Measurements from ENCODE around the gene KHDC1.
"Not testable (repeated sequence)": the region's sequence is repeated elsewhere in the genome, so short reads cannot be mapped to it uniquely, and the experiment has no call there.

KHDC1 gene, protein sequence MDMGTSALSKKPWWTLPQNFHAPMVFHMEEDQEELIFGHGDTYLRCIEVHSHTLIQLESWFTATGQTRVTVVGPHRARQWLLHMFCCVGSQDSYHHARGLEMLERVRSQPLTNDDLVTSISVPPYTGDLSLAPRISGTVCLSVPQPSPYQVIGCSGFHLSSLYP

DNA sequence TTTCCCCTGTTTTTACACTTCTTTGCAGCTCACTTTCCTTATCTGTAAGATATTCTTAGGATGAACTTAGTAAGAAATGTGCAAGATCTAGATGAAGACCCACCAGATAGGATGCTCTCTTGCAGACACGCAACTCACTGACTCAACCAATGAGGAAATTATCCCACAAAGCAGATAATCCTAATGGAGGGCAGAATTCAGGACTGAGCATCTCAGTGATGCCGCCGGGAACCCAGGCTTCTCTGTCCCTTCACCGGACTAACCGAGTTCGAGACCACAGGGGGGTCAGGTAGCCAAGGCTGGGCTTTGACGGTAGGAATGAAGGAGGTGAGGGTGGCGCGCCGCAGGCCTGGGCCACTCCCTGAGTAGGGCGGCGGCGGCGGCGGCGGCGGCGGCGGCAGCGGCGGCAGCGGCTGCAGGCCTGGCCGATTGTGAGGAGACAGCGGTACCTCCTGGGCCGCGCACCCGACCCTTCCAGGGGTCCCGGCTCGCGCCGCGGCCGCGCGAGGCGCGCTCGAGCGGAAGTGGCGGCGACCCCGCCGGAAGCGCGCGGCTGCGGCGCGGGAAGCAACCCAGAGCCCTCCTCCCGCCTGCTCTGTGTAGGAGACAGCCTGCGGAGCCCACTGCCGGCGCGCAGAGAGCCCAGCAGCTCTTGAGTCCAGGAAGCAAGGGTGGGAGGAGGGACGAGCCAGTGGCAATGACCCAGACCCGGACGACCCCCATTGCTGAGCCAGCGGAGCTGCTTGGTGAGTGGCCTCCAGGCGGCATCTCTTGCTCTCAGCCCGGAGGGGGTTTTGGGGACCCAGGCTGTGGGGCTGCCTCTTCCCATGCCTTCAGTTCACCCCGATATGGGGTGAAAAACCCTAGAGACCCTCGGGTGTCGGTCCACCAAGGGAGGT is at the start of gene KHDC1:
TSS of gene KHDC1 (minus strand) at position 526 of the 899 bp plus-strand sequence. CDS start 20,679 bp downstream, outside the sequence.
- peak; percentile 34 to 65 for DNase-seq

DNA sequence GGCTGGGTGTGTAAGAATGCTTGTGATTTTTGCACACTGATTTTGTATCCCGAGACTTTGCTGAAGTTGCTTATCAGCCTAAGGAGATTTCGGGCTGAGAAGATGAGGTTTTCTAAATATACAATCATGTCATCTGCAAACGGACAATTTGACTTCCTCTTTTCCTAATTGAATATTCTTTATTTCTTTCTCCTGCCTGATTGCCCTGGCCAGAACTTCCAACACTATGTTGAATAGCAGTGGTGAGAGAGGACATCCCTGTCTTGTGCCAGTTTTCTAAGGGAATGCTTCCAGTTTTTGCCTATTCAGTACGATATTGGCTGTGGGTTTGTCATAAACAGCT is 47.5 kb upstream of the KHDC1 start:
- DNase-seq, result not testable (repeated sequence)

DNA sequence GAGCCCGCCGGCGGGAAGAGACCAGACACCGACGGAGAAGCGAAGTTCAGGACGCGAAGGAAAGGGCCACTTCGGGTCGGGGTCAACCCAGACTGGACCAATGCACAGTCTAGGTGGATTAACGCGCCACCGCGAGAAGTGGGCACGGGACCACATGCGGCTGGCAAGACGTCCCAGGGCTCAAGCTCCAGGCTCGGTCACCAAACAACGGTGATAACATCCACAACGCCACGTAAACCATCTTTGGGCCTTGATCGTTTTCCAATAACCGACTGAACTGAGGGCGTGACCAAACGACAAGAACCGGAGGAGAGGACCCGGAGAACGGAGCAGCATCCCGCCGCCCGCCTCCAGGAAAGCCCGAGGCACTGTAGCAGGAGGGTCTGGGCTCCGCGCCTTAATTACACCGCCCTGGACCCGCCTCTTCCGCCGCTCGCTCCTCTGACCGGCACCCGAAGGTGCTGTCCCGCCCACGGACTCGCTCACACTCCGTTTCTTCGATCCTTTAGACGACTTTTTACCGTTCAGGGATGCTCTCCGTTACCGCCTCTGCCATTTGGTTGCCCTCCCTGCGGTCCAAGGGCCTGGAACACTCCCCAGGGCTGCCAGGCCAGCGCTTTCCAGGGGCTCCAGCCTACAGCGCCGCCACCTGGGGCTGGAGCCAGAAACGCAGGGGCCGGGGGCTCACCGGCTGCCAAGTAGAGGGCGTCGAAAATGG is 46.9 kb upstream of the KHDC1 start:
- peak; percentile 34 to 64 for DNase-seq

DNA sequence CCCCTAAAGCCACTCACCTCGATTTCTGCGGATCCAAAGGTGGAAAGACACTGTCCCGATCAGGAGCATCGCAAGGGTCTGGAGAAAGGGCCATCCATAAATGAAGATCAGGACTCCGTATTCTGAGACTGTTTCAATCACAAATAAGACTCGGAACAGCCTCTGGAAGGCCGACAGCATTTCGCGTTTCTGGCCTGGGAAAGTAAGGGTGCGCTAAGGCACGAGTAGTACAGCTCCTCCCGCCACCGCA is 46.5 kb upstream of the KHDC1 start:
- DNase-seq, result no peak

DNA sequence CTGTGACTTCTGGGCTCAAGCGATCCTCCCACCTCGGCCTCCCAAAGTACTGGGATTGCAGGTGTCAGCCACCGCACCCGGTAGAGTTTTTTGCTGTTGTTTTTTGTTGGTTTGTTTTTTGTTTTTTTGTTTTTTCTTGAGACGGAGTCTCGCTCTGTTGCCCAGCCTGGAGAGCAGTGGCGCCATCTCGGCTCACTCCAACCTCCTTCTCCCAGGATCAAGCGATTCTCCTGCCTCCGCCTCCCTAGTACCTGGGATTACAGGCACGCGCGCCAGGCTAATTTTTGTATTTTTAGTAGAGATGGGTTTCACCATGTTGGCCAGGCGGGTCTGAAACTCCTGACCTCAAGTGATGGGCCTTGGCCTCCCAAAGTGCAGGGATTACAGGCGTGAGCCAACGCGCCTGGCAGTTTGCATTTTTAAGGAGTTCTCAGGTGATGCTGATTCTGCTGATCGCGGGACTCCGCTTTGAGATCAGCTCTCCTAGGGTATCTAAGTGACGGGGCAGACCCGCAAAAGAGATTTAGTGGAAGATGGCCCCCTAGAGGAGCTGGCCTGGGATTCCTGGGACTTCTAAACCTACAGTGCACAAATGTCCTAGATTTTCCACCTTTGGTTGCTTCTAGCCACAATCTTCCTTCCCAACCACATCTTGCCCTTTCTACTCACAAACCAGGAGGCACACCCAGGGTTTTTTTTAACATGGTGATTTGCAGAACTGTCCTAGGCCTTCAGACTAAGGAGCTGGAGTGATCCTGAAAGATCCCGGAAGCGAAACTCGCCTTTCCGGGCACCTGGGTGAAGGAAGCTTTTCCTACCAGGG is 45.9 kb upstream of the KHDC1 start:
- no peak for DNase-seq

DNA sequence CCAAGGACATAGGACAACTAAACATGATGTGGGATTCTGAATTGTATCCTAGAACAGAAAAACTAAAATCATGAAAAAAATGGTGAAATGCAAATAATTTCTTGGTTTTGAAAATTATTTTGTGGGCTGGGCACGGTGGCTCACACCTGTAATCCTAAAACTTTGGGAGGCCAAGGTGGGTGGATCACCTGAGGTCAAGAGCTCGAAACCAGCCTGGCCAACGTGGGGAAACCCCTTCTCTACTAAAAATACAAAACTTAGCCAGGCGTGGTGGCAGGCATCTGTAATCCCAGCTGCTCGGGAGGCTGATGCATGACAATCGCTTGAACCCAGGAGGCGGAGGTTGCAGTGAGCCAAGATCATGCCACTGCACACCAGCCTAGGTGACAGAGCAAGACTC is 40.8 kb upstream of the KHDC1 start:
- not testable (repeated sequence) for DNase-seq

DNA sequence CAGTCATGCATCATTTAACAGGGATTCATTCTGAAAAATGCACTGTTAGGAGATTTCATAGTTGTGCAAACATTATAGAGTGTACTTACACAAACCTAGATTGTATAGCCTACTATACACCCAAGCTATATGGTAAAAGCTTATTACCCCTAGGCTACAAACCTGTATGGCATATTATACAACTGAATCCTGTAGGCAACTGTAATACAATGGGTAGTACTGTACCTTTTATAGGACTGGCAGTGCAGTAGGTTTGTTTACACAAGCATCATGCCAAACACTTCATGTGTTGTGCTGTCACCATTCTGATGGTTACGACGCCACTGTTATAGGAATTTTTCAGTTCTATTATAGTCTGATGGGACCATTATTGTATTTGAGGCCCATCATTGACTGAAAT is 39.3 kb upstream of the KHDC1 start:
- no peak for DNase-seq

DNA sequence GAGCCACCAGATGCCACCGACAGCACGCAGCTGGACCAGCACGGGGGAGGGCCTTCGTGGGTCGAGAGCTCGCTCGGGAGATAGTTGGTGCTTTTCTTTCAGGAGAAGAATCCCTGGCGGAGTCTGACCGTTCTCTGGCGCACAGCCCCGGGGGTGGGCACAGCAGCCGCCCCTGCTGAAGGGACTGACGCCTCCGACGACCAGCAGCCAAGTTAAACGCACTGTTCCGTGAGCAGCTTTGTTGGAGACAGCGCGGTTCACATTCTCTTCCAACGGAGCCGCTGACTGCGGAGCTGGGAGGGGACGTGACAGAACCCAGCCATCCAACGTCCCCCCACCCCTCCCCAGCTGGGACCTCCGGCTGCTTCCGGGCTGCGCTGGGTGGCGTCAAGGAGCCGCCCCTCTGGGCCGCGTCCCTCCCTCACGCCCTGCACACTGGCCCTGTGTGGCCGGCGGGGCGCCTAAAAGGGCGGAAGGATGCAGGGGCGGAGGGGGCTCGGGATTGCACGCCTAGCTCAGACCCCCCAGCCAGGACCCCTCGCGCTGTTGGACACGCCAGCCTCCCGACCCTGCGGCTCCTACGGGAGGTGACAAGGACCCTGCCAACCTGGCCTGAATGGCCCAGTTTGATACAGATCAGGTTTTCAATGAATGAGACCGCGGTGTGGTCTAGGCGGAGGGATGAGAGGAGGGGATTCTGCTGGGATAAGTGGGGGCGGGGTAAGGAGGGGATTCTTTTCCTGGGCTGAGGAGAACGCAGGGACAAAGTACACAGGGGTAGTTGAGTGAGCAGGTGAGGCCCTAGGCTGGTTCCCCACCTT is 36.4 kb upstream of the KHDC1 start:
- DNase-seq, result no peak

DNA sequence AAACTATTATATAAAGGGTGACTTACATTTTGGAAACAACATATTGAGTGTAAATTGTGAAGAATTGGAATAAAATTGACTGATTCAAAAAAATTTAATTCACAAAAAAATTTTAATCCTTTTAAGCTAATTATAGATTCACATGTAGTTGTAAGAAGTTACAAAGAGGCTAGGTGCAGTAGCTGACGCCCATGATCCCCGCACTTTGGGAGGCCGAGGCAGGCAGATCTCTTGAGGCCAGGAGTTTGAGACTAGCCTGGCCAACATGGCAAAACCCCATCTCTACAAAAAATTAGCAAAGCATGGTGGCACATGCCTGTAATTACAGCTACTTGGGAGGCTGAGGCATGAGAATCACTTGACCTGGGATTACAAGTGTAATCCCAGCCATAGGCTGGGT is 30.3 kb upstream of the KHDC1 start:
- DNase-seq, result no peak

DNA sequence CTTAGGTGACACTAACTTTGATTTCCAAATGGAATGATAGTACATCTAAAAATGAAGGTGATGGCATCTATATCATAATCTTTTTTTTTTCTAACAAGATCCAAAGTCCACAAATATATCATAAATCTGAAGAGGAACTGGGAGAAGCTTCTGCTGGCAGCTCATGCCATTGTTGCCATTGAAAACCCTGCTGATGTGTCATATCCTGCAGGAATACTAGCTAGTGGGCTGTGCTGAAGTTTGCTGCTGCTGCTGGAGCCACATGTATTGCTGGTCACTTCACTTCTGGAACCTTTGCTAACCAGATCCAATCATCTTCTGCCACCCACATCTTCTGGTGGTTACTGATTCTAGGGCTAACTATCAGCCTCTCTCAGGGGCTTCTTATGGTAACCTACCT is 27.4 kb upstream of the KHDC1 start:
- DNase-seq, result no peak

DNA sequence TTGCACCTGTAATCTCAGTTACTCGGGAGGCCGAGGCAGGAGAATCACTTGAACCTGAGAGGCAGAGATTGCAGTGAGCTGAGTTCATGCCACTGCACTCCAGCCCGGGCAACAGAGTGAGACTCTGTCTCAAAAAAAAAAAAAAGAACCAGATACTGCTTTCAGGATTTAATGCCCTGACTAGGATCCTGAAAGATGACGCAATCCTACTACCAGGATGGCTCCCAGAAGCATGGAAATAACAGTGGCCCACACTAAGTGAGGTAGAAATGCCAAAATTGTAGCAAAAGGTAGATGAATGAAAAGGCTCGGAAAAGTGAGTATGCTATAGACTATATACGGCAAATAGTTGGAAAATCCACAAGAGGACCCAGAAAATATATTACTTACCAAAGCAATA is 23.8 kb upstream of the KHDC1 start:
- no peak for DNase-seq

DNA sequence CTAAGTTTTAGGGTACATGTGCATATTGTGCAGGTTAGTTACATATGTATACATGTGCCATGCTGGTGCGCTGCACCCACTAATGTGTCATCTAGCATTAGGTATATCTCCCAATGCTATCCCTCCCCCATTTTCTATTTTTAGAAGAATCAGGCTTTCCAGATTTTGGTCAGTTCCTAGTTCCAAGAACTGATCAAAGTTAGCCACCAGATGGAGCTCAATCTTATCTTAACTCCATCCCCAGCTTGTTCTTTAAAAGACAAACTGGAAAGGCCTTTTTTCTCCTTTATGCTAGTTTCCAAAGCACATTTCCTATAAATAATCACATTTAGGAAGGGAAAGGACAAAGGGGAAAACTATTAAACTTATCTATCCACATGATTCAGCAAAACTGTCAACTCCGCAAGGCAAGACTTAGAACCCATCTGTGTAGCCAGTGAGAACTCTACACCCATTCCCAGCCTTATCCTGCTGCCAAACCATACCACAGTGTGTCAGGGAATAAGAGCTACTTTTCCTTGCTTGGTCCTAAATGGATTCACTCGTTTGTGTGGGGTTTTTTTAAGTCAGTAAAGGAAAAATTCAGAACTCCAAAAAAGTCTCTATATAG is 22.8 kb upstream of the KHDC1 start:
- DNase-seq, result peak in 1 of 2 donors; percentile 25

DNA sequence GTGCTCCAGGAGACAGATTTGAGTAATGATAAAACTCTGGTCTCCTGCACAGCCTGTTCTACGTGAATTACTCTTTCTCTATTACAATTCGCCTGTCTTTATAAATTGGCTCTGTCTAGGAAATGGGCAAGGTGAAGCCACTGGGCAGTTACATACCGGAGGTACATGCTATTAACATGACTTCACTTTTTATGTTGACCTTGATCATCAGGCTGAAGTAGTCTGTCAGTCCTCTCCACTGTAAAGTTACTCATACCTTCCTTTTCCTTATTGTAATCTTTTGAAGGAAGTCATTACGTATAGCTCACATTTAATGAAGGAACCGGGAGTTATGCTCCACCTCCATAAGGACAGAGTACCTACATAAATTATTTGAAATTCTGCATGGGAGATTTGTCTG is 19.9 kb upstream of the KHDC1 start:
- DNase-seq, result no peak

DNA sequence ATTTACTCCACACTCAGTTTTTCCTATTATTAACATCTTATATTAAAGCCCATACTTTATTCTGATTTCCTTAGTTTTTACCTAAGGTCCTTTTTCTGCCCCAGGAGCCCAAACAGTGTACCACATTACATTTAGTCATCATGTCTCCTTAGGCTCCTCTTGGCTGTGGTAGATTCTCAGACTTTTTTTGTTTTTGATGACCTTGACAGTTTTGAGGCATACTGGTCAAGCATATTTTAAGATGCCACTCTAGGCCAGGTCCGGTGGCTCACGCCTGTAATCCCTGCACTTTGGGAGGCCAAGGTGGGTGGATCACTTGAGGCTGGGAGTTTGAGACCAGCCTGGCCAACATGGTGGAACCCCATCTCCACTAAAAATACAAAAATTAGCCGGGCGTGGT is 18.7 kb upstream of the KHDC1 start:
- DNase-seq, result not testable (repeated sequence)

DNA sequence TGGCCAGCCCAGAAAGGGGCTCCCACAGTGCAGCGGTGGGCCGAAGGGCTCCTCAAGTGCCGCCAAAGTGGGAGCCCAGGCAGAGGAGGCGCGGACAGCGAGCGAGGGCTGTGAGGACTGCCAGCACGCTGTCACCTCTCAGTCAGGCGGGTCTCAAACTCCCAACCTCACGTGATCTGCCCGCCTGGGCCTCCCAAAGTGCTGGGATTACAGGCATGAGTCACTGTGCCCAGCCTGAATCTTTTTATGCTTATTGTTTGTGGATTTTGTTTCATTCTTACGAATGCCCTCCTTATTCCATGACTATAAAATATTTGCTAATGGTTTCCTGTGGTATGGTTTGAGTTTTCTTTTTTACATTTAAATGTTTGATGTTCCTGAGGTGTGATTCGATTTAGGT is 6.3 kb upstream of the KHDC1 start:
- not testable (repeated sequence) for DNase-seq

DNA sequence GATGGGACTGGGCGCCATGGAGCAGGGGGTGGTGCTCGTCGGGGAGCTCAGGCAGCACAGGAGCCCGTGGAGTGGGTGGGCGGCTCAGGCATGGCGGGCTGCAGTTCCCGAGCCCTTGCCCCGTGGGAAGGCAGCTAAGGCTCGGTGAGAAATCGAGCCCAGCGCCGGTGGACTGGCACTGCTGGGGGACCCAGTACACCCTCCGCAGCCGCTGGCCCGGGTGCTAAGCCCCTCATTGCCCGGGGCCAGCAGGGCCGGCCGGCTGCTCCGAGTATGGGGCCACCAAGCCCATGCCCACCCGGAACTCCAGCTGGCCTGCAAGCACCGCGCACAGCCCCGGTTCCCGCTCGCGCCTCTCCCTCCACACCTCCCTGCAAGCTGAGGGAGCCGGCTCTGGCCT is 5.9 kb upstream of the KHDC1 start:
- DNase-seq, result not testable (repeated sequence)

DNA sequence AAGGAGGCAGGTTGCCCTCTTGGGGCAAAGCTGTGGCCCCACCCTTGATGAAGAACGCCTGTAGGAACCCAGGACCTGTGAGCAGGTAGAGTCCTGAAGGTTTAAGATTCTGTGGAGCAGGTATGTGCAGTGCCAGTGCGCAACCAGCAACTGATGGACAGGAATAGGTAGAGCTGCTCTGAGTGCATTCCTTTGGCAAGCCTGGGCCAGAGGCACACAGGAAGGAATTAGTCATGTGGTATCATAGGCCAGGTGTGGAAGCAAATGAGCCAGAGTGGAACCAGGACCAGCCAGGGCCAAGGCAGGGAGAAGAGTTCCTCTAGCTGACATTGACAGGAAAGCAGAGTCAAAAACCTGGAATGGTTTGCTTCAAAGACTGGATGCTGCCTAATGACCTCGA is 1.4 kb upstream of the KHDC1 start:
- DNase-seq, result no peak

DNA sequence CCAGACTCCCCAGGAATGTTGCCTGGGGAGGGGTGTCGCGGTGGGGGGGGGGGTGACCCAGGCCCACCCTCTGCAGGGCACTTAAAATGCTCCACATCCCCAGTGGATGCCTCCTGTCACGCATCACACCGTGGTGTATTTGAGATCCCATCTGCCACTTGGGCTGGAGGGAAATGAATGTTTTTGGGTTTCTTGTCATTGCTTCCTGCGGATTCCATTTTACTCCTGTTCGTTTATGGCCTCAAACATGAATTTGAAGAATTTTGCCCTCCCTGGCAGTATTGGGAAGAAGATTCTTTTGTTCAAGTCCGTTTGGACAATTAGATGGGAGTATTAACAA is 544 bp upstream of the KHDC1 start:
- DNase-seq, result no peak

DNA sequence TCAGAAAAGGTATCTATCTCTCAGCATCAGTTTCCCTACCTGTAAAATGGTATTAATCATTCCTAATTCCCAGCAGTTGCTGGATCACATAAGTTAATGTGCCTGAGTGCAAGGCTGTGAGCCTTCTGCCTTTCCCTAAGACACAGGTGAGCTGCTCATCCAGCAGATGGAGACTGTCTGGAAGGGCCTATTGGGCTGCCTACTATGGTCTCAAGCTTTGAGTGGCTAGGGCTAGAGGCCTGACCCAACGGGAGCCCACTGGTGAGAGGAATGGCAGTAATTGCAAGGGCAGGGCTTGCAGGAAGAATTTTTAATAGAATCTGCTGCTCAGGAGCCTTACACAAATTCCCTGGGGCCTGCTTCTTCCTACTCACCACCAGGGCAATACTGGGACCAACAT is 4.3 kb downstream of the KHDC1 start:
- no peak for DNase-seq

DNA sequence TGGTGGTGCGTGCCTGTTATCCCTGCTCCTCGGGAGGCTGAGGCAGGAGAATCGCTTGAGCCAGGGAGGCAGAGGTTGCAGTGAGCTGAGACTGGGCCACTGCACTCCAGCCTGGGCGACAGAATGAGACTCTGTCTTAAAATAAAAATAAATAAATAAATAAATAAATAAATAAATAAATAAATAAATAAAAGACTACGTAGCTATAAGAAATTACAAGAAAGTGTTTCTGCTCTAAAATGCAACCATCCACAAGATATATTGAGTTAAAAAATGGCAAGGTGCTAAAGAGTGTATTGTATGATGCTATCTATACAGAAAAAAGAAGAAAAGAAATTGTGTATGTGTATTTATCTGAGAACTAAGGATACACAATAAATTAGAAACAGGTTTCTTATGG is 8.7 kb downstream of the KHDC1 start:
- not testable (repeated sequence) for DNase-seq

DNA sequence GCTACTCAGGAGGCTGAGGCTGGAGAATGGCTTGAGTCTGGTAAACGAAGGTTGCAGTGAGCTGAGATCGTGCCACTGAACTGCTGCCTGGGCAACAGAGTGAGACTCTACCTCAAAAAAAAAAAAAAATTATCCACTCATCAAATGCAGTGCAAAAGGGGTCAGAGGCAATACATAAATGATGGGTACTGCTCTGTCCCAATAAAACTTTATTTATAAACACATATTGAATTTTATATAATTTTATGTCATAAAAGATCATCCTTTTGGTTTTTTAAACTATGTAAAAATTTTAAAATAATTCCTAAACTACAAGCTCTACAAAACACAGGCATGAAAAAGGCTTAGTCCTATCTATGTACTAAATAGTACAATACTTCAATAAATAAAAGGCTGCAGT is 10.3 kb downstream of the KHDC1 start:
- no peak for DNase-seq

DNA sequence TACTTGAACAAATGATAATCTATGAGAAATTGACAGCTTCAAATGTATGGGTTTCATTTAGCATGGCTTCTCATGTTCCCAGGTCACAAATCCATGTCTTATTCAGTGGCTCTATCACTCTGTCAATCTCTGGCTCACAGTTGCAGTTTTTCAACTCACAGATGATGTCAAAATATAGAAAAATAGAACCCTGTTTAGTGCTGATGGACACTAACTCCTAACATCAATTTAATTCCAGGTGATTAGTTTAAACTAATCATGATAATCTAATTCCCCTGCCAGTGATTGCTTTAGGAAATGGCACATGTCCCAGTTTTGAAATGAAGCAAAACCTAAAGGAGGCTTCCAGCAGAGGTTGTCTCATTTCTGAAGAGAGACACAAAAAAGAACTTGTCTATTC is 13.0 kb downstream of the KHDC1 start:
- DNase-seq, result no peak

Measured in CD4-positive, alpha-beta T cell treated with Interferon alpha-2 for 1 hour (primary cell).